ENCODE measurements around the gene ANKRD17.

- no peak for TF ChIP-seq CTCF (IDR thresholded peaks at IDR 0.05; ENCODE audit: borderline replicate concordance, extremely low read depth, low read length, poor library complexity, severe bottlenecking)
- TF ChIP-seq EZH2 (IDR thresholded peaks at IDR 0.05; ENCODE audit: borderline replicate concordance, low read depth, low read length, severe bottlenecking), result no peak
Observed at GRCh38 chr4:73205482-73205881, 53.1 kb downstream of the ANKRD17 start.
